ENCODE results near the gene ELFN1.
"Not testable (repeated sequence)": the region's sequence is repeated elsewhere in the genome, so short reads cannot be mapped to it uniquely, and the experiment has no call there.

ELFN1 gene

GRCh38 chr7:1754345-1754908 is 84.3 kb downstream of the ELFN1 start:
- Histone ChIP-seq H3K9me3 (ENCODE audit: control insufficient read depth, low read length) (no peaks in the 10 kb centered on the region), H3K4me3 (ENCODE audit: extremely low read depth, insufficient read depth, low read length, poor library complexity, severe bottlenecking) (no peak overlapping the region)
- WGBS, 2 experiments (ENCODE audit: insufficient coverage in 2 of 2) = 83% methylated on average over 1 of the region's 5 CpGs; no CpG with 5 or more reads in 1 of the 2 experiments

DNA sequence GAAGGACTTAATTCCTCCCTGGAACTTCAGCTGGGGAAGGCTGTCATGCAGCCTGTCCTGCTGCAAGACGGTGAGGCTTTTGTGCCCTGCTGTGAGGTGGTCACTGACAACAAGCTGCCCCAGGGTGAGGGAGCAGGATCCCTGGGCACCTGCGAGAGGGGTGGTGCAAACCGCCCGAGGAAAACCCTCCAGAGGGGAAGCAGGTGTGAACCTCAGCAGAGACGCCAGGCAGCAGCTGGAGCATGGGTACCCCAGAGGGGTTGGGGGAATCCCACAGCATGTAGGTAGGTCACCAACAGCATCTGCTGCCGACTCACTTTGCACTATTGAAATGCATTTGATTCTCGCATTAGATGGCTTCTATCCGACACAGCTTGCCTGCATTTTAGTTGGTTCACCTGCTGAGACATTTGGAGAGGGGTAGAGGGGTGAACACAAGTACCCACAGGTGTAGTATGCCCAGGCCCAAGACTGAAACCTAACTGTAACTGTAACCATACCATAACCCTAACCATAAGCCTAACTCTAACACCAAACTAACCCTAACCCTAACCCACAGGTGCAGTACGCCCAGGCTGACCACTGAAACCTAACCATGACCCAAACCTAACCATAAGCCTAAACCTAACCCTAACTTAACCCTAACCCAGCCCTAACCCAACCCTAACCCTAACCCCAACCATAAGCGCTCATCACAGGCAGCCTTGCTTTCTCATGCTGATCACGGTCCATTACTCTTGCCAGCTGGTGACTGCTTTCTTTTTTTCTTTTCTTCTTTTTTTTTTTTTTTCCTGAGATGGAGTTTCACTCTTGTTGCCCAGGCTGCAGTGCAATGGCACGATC is 85.9 kb downstream of the ELFN1 start:
- Histone ChIP-seq H3K36me3 (ENCODE audit: control insufficient read depth, insufficient read depth, low read length) (no peaks in the 10 kb centered on the region), H3K4me1 (ENCODE audit: control insufficient read depth, insufficient read depth, low read length, poor library complexity, severe bottlenecking) (no peaks in the 10 kb centered on the region), H3K4me3 (ENCODE audit: extremely low read depth, insufficient read depth, low read length, poor library complexity, severe bottlenecking) (no peak overlapping the region), H3K27ac (ENCODE audit: low read depth, low read length, severe bottlenecking) (no peak overlapping the region), H3K9me3 (ENCODE audit: control insufficient read depth, low read length) (no peaks in the 10 kb centered on the region)
- WGBS, 2 experiments (ENCODE audit: insufficient coverage in 2 of 2) = 40 to 44% methylated on average over 9 to 11 of the region's 12 CpGs

More at GRCh38 chr7:1754345-1754908, 84.3 kb downstream of the ELFN1 start:
- H3K27ac ChIP-seq (ENCODE audit: low read depth, low read length, severe bottlenecking) = no peak overlapping the region
- no peaks in the 10 kb centered on the region for H3K4me1 ChIP-seq (ENCODE audit: control insufficient read depth, insufficient read depth, low read length, poor library complexity, severe bottlenecking)
- H3K36me3 ChIP-seq (ENCODE audit: control insufficient read depth, insufficient read depth, low read length) = no peaks in the 10 kb centered on the region

DNA sequence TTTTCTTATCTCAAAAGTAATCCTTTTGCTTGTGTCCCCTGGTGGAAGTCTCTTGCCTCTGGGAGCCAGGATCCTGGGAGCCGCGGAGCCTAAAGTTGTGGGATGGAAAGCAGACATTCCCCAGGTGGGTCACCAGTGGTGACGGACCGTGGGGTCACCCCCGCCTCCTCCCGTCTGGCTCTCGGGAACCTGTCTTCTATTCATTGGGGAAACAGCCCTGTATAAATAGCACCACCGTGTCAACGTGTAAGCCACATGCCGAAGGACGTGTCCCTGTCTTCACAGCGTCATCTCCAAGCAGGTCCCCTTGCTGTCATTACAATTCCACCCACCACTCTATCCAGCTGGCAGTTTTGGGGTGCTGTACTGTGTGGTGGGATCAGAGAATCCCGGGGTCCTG is 87.5 kb downstream of the ELFN1 start:
- 89 to 92% methylated on average over 8 to 11 of the region's 13 CpGs for WGBS, 2 experiments (ENCODE audit: insufficient coverage in 2 of 2)
- Histone ChIP-seq H3K27ac (ENCODE audit: low read depth, low read length, severe bottlenecking) (no peak overlapping the region), H3K4me1 (ENCODE audit: control insufficient read depth, insufficient read depth, low read length, poor library complexity, severe bottlenecking) (no peaks in the 10 kb centered on the region), H3K36me3 (ENCODE audit: control insufficient read depth, insufficient read depth, low read length) (no peaks in the 10 kb centered on the region), H3K9me3 (ENCODE audit: control insufficient read depth, low read length) (no peaks in the 10 kb centered on the region), H3K4me3 (ENCODE audit: extremely low read depth, insufficient read depth, low read length, poor library complexity, severe bottlenecking) (no peak overlapping the region)

GRCh38 chr7:1758028-1758858 is 88.2 kb downstream of the ELFN1 start:
- WGBS, 2 experiments (ENCODE audit: insufficient coverage in 2 of 2) = 75 to 81% methylated on average over 12 to 13 of the region's 15 CpGs

DNA sequence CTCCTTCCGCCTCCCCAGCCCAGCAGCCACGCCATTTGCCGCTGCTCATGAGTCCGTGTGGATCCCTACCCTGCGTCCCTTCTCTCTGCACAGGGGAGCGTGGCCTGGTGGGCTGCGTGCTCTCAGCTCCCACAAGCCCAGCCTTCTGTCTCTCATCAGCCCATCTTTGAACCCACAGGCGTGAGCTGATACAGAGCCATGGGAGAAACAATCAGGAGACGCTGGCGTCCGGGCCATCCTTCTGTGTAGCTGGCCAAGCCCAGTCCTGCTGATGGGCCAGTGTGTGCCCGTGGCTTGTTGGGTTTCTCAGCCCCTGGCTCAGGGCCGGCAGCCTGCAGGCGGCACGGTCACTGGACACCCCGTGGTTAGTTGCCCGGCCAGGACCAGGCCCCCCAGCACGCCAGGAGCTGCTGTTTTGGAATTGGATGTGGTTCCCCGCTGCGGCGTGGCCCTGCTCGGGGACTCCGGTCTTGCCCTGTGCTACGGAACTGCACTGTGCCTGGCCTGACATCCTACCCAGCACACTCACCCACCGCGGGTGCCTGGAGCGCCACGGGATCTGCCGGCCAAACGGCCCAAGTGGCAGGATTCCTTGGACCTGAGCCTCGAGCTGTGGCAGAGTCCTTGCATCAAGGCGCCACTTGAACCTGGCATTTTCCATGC is 88.9 kb downstream of the ELFN1 start:
- H3K4me1 ChIP-seq (ENCODE audit: control insufficient read depth, insufficient read depth, low read length, poor library complexity, severe bottlenecking) = no peaks in the 10 kb centered on the region
- 83 to 89% methylated on average over 30 to 32 of the region's 32 CpGs for WGBS, 2 experiments (ENCODE audit: insufficient coverage in 2 of 2)
- no peak overlapping the region for H3K4me3 ChIP-seq (ENCODE audit: extremely low read depth, insufficient read depth, low read length, poor library complexity, severe bottlenecking)
- no peak overlapping the region for H3K27ac ChIP-seq (ENCODE audit: low read depth, low read length, severe bottlenecking)
- peaks cover 5% of the 10 kb centered on the region for H3K9me3 ChIP-seq (ENCODE audit: control insufficient read depth, low read length)
- no peaks in the 10 kb centered on the region for H3K36me3 ChIP-seq (ENCODE audit: control insufficient read depth, insufficient read depth, low read length)

More at GRCh38 chr7:1758028-1758858, 88.2 kb downstream of the ELFN1 start:
- no peak overlapping the region for H3K4me3 ChIP-seq (ENCODE audit: extremely low read depth, insufficient read depth, low read length, poor library complexity, severe bottlenecking)
- H3K9me3 ChIP-seq (ENCODE audit: control insufficient read depth, low read length) = peaks cover 2% of the 10 kb centered on the region
- no peaks in the 10 kb centered on the region for H3K36me3 ChIP-seq (ENCODE audit: control insufficient read depth, insufficient read depth, low read length)
- no peaks in the 10 kb centered on the region for H3K4me1 ChIP-seq (ENCODE audit: control insufficient read depth, insufficient read depth, low read length, poor library complexity, severe bottlenecking)
- H3K27ac ChIP-seq (ENCODE audit: low read depth, low read length, severe bottlenecking) = no peak overlapping the region

DNA sequence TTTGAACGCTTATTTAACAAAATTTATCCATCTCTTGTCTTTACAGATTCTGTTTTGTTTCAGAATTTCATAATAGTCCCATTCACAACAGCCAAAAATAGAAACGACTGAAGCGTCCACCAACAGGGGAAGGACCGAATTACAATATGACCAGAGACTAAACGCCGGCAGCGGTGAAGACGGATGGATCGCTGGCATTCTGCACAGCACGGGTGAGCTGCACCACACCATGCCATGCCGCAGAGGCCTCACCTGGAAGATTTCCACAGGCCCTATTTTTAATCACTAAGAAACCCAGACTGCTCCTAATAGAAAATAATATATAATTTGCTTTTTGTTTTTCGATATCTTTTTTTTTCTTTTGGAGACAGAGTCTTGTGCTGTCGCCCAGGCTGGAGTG is 91.0 kb downstream of the ELFN1 start:
- Histone ChIP-seq H3K4me1 (ENCODE audit: control insufficient read depth, insufficient read depth, low read length, poor library complexity, severe bottlenecking) (no peaks in the 10 kb centered on the region), H3K36me3 (ENCODE audit: control insufficient read depth, insufficient read depth, low read length) (no peaks in the 10 kb centered on the region), H3K4me3 (ENCODE audit: extremely low read depth, insufficient read depth, low read length, poor library complexity, severe bottlenecking) (no peak overlapping the region), H3K27ac (ENCODE audit: low read depth, low read length, severe bottlenecking) (no peak overlapping the region), H3K9me3 (ENCODE audit: control insufficient read depth, low read length) (peaks cover 5% of the 10 kb centered on the region)
- 87 to 93% methylated on average over 10 of the region's 13 CpGs for WGBS, 2 experiments (ENCODE audit: insufficient coverage in 2 of 2)

DNA sequence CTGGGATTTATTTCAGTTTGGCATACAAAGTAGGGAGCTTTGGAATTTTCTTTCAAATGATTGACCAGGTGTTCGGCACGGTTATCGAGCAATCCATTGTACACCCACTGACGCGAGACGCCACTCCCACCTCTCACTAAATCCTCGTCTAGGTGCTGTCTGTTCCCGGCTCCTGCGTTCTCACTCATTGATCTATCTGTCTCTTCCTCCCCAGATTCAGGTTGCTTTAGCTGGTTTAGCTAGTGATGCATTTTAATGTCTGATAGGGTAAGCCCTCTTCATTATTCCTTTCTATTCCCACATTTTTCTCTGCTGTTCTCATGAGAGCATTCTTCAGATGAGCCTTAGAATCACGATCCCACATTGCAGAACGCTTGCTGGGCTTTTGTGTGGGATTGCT is 91.7 kb downstream of the ELFN1 start:
- no peak overlapping the region for H3K27ac ChIP-seq (ENCODE audit: low read depth, low read length, severe bottlenecking)
- no peaks in the 10 kb centered on the region for H3K36me3 ChIP-seq (ENCODE audit: control insufficient read depth, insufficient read depth, low read length)
- WGBS, 2 experiments (ENCODE audit: insufficient coverage in 2 of 2) = 80 to 100% methylated on average over 6 to 7 of the region's 11 CpGs
- H3K4me3 ChIP-seq (ENCODE audit: extremely low read depth, insufficient read depth, low read length, poor library complexity, severe bottlenecking) = no peak overlapping the region
- H3K9me3 ChIP-seq (ENCODE audit: control insufficient read depth, low read length) = peaks cover 5% of the 10 kb centered on the region
- H3K4me1 ChIP-seq (ENCODE audit: control insufficient read depth, insufficient read depth, low read length, poor library complexity, severe bottlenecking) = no peaks in the 10 kb centered on the region

- WGBS, 2 experiments (ENCODE audit: insufficient coverage in 2 of 2) = 94 to 95% methylated on average over 15 to 20 of the region's 30 CpGs
- no peaks in the 10 kb centered on the region for H3K36me3 ChIP-seq (ENCODE audit: control insufficient read depth, insufficient read depth, low read length)
- H3K9me3 ChIP-seq (ENCODE audit: control insufficient read depth, low read length) = peaks cover 5% of the 10 kb centered on the region
- no peak overlapping the region for H3K27ac ChIP-seq (ENCODE audit: low read depth, low read length, severe bottlenecking)
- no peak overlapping the region for H3K4me3 ChIP-seq (ENCODE audit: extremely low read depth, insufficient read depth, low read length, poor library complexity, severe bottlenecking)
- H3K4me1 ChIP-seq (ENCODE audit: control insufficient read depth, insufficient read depth, low read length, poor library complexity, severe bottlenecking) = no peaks in the 10 kb centered on the region
Measured at GRCh38 chr7:1762238-1762945, 92.3 kb downstream of the ELFN1 start.

DNA sequence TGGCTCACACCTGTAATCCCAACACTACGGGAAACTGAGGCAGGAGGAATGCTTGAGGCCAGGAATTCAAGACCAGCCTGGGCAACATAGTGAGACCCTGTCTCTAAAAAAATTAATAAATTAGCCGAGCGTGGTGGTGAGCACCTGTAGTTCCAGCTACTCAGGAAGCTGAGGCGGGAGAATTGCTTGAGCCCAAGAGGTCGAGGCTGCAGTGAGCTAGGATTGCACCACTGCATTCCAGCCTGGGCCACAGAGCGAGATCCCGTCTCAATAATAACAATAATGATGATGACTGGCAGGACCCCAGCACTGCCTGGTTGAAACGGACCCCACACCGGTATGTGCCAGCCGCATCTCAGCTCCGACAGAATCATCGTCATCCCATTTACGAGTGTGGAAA is 93.0 kb downstream of the ELFN1 start:
- 92 to 96% methylated on average over 11 to 13 of the region's 13 CpGs for WGBS, 2 experiments (ENCODE audit: insufficient coverage in 2 of 2)
- H3K4me3 ChIP-seq (ENCODE audit: extremely low read depth, insufficient read depth, low read length, poor library complexity, severe bottlenecking) = no peak overlapping the region
- peaks cover 5% of the 10 kb centered on the region for H3K9me3 ChIP-seq (ENCODE audit: control insufficient read depth, low read length)
- H3K36me3 ChIP-seq (ENCODE audit: control insufficient read depth, insufficient read depth, low read length) = no peaks in the 10 kb centered on the region
- no peaks in the 10 kb centered on the region for H3K4me1 ChIP-seq (ENCODE audit: control insufficient read depth, insufficient read depth, low read length, poor library complexity, severe bottlenecking)
- no peak overlapping the region for H3K27ac ChIP-seq (ENCODE audit: low read depth, low read length, severe bottlenecking)

DNA sequence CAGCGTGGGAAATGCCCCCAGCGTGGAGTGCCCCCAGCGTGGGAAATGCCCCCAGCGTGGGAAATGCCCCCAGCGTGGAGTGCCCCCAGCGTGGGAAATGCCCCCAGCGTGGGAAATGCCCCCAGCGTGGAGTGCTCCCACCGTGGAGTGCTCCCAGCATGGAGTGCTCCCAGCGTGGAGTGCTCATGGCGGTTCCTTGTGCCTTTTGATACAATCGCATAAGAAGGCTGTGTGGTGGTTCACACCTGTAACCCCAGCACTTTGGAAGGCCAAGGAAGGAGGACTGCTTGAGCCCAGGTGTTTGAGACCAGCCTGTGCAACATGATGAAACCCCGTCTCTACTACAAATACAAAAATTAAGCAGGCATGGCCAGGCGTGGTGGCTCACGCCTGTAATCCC is 93.8 kb downstream of the ELFN1 start:
- H3K9me3 ChIP-seq (ENCODE audit: control insufficient read depth, low read length); H3K36me3 ChIP-seq (ENCODE audit: control insufficient read depth, insufficient read depth, low read length); H3K4me1 ChIP-seq (ENCODE audit: control insufficient read depth, insufficient read depth, low read length, poor library complexity, severe bottlenecking); H3K27ac ChIP-seq (ENCODE audit: low read depth, low read length, severe bottlenecking); H3K4me3 ChIP-seq (ENCODE audit: extremely low read depth, insufficient read depth, low read length, poor library complexity, severe bottlenecking): not testable (repeated sequence)
- WGBS, 2 experiments (ENCODE audit: insufficient coverage in 2 of 2) = 94 to 98% methylated on average over 7 to 11 of the region's 15 CpGs
